IMR-90 (cell line): ENCODE results near the gene CDH26. TPM values are rescaled to one million over a fixed set of nuclear protein-coding genes. Genes with fewer than 3 reads are reported as not detected.

Source experiments
- ATAC-seq: fragments of 200-7000 bp; cut with Tn5 transposase; 2 replicates; pipeline ENCODE4 v1.9.1; 2020; ENCODE audit warnings: low read depth, mild to moderate bottlenecking, moderate library complexity
- BruUV-seq: library from RNA; stranded (reverse); fragments of 400-500 nt; replicated peaks from 2 replicates; lab custom pipeline; 2021; lab: Mats Ljungman, UMichigan
- CTCF ChIA-PET: fragments of 300-600 bp; formaldehyde crosslinking; extraction: SDS; loops from one replicate; lab custom pipeline; 2021; ENCODE audit warnings: antibody characterized with exemption; lab: Yijun Ruan, JAX
- POLR2A ChIA-PET: fragments of 300-600 bp; sonication (Branson Sonifier 250); formaldehyde crosslinking; loops from one replicate; lab custom pipeline; 2022; ENCODE audit warnings: antibody characterized with exemption; ENCODE audit not compliant: unreplicated experiment; lab: Charles Lee
- DNase-seq: peaks from one replicate; pipeline ENCODE4 v3.0.0; 2013
- H2AFZ ChIP-seq: replicated peaks from 2 replicates; pipeline ENCODE3; 2013; ENCODE audit warnings: low read length, mild to moderate bottlenecking; ENCODE audit not compliant: poor library complexity
- H2AK5ac ChIP-seq: 2 replicates; pipeline ENCODE4 v1.6.1; 2013; ENCODE audit warnings: low read depth, low read length, inconsistent platforms
- H2AK9ac ChIP-seq: replicated peaks from 2 replicates; pipeline ENCODE3; 2013; ENCODE audit warnings: mild to moderate bottlenecking, low read depth, low read length, moderate library complexity; ENCODE audit not compliant: poor library complexity
- H2BK120ac ChIP-seq: 2 replicates; pipeline ENCODE4 v1.6.1; 2013; ENCODE audit warnings: low read depth, low read length, inconsistent platforms
- H2BK15ac ChIP-seq: 3 replicates; pipeline ENCODE4 v1.6.1; 2013; ENCODE audit warnings: low read depth, low read length, inconsistent platforms
- H2BK20ac ChIP-seq: 2 replicates; pipeline ENCODE4 v1.6.1; 2013; ENCODE audit warnings: low read depth, mild to moderate bottlenecking, inconsistent platforms, low read length, moderate library complexity
- H2BK5ac ChIP-seq: 2 replicates; pipeline ENCODE4 v1.6.1; 2013; ENCODE audit warnings: mild to moderate bottlenecking, low read depth, low read length, inconsistent platforms; ENCODE audit not compliant: poor library complexity, severe bottlenecking
- H3K14ac ChIP-seq: replicated peaks from 2 replicates; pipeline ENCODE4 v1.6.1; 2013; ENCODE audit warnings: low read depth, low read length, inconsistent platforms
- H3K18ac ChIP-seq: 2 replicates; pipeline ENCODE4 v1.6.1; 2013; ENCODE audit warnings: low read depth, low read length, control low read depth
- H3K23ac ChIP-seq: 2 replicates; pipeline ENCODE4 v1.6.1; 2013; ENCODE audit warnings: low read depth, low read length, inconsistent platforms
- H3K27ac ChIP-seq: 2 replicates; pipeline ENCODE4 v1.5.1; 2013; ENCODE audit warnings: mild to moderate bottlenecking, control low read depth, low read length; ENCODE audit not compliant: insufficient read depth
- H3K27me3 ChIP-seq: 2 replicates; pipeline ENCODE4 v1.6.1; 2013; ENCODE audit warnings: low read length; ENCODE audit not compliant: control insufficient read depth, insufficient read depth
- H3K36me3 ChIP-seq: 2 replicates; pipeline ENCODE4 v1.6.1; 2013; ENCODE audit warnings: low read length, mixed read lengths; ENCODE audit not compliant: control insufficient read depth, insufficient read depth
- H3K4ac ChIP-seq: 2 replicates; pipeline ENCODE4 v1.6.1; 2013; ENCODE audit warnings: low read depth, low read length, inconsistent platforms
- H3K4me1 ChIP-seq: 2 replicates; pipeline ENCODE4 v1.6.1; 2013; ENCODE audit warnings: low read length, mixed read lengths; ENCODE audit not compliant: control insufficient read depth, insufficient read depth
- H3K4me2 ChIP-seq: 2 replicates; pipeline ENCODE4 v1.6.1; 2013; ENCODE audit warnings: low read depth, mild to moderate bottlenecking, control low read depth, low read length, moderate library complexity
- H3K4me3 ChIP-seq: 2 replicates; pipeline ENCODE4 v1.5.1; 2013; ENCODE audit warnings: low read depth, mild to moderate bottlenecking, control low read depth, low read length, moderate library complexity; ENCODE audit not compliant: insufficient read depth
- H3K56ac ChIP-seq: 2 replicates; pipeline ENCODE4 v1.6.1; 2013; ENCODE audit warnings: low read length, inconsistent platforms; ENCODE audit not compliant: insufficient read depth; ENCODE audit errors: extremely low read depth
- H3K79me1 ChIP-seq, 2 experiments: 2 replicates each; pipeline ENCODE4 v1.6.1; 2013; ENCODE audit warnings: low read length in 2 of 2, inconsistent platforms in 1 of 2, low read depth in 1 of 2
- H3K9ac ChIP-seq: 2 replicates; pipeline ENCODE4 v1.6.1; 2013; ENCODE audit warnings: low read depth, low read length, control low read depth
- H3K9me1 ChIP-seq: 2 replicates; pipeline ENCODE4 v1.6.1; 2013; ENCODE audit warnings: low read length, inconsistent platforms; ENCODE audit not compliant: insufficient read depth
- H3K9me3 ChIP-seq: 2 replicates; pipeline ENCODE4 v1.6.1; 2013; ENCODE audit warnings: low read length; ENCODE audit not compliant: control insufficient read depth, insufficient read depth
- H4K20me1 ChIP-seq: 2 replicates; pipeline ENCODE4 v1.6.1; 2013; ENCODE audit warnings: low read length, inconsistent platforms; ENCODE audit not compliant: insufficient read depth
- H4K5ac ChIP-seq: 2 replicates; pipeline ENCODE4 v1.6.1; 2013; ENCODE audit warnings: mild to moderate bottlenecking, low read depth, low read length, control low read depth
- H4K8ac ChIP-seq, 2 experiments: 2 replicates each; pipeline ENCODE4 v1.6.1; 2013; ENCODE audit warnings: low read depth in 2 of 2, low read length in 2 of 2, control low read depth in 1 of 2, inconsistent platforms in 1 of 2
- H4K91ac ChIP-seq: 2 replicates; pipeline ENCODE4 v1.6.1; 2013; ENCODE audit warnings: low read depth, low read length, inconsistent platforms; ENCODE audit not compliant: insufficient read depth
- BHLHE40 ChIP-seq: fragments of 150-350 bp; IDR thresholded peaks from 2 replicates; pipeline ENCODE4 v1.6.1; 2016; ENCODE audit warnings: mild to moderate bottlenecking, low read depth, low read length
- CEBPB ChIP-seq: IDR thresholded peaks from 2 replicates; pipeline ENCODE4 v1.6.1; 2012; ENCODE audit warnings: low read depth, low read length, improper control_type of control experiment
- CHD1 ChIP-seq: IDR thresholded peaks from 2 replicates; pipeline ENCODE4 v1.6.1; 2012; ENCODE audit warnings: low read depth, low read length, improper control_type of control experiment
- MAFK ChIP-seq: IDR thresholded peaks from 2 replicates; pipeline ENCODE4 v1.6.1; 2012; ENCODE audit warnings: low read depth, low read length, improper control_type of control experiment
- MAZ ChIP-seq: IDR thresholded peaks from 2 replicates; pipeline ENCODE4 v1.6.1; 2012; ENCODE audit warnings: low read depth, mild to moderate bottlenecking, low read length, improper control_type of control experiment, moderate library complexity, borderline replicate concordance
- MXI1 ChIP-seq: IDR thresholded peaks from 2 replicates; pipeline ENCODE4 v1.6.1; 2012; ENCODE audit warnings: low read depth, mild to moderate bottlenecking, low read length, moderate library complexity, borderline replicate concordance
- NFE2L2 ChIP-seq: fragments of 150-350 bp; IDR thresholded peaks from 2 replicates; pipeline ENCODE4 v1.6.1; 2016; ENCODE audit warnings: low read depth, mild to moderate bottlenecking, low read length
- POLR2A ChIP-seq: IDR thresholded peaks from 2 replicates; pipeline ENCODE4 v1.6.1; 2012; ENCODE audit warnings: mild to moderate bottlenecking, low read depth, low read length
- RAD21 ChIP-seq: IDR thresholded peaks from 2 replicates; pipeline ENCODE4 v1.6.1; 2012; ENCODE audit warnings: low read length, improper control_type of control experiment
- RCOR1 ChIP-seq: IDR thresholded peaks from 2 replicates; pipeline ENCODE4 v1.6.1; 2012; ENCODE audit warnings: mild to moderate bottlenecking, low read length, improper control_type of control experiment; ENCODE audit not compliant: insufficient replicate concordance
- RFX5 ChIP-seq: IDR thresholded peaks from 2 replicates; pipeline ENCODE4 v1.8.0; 2012; ENCODE audit warnings: low read depth, mild to moderate bottlenecking, low read length, moderate library complexity
- SMC3 ChIP-seq: fragments of 150-350 bp; IDR thresholded peaks from 2 replicates; pipeline ENCODE4 v1.6.1; 2016; ENCODE audit warnings: low read depth, mild to moderate bottlenecking, antibody characterized with exemption, low read length, moderate library complexity
- USF2 ChIP-seq: fragments of 150-350 bp; IDR thresholded peaks from 2 replicates; pipeline ENCODE4 v1.6.1; 2017; ENCODE audit warnings: mild to moderate bottlenecking, antibody characterized with exemption, low read length, low read depth
- WGBS, 2 experiments: methylation state at CpG; one replicate each; pipeline versions ENCODE4 v1.1.5 to v1.1.7; 2013; ENCODE audit warnings: missing lambda C conversion rate in 2 of 2; ENCODE audit not compliant: insufficient read length in 1 of 2; ENCODE audit errors: extremely low coverage in 2 of 2; 5-methylcytosine and 5-hydroxymethylcytosine counted together
- dilution Hi-C: fragments of 300-500 bp; cut with HindIII; formaldehyde crosslinking; loops from one replicate; pipeline ENCODE4 v1.14.3; 2018; ENCODE audit warnings: low sequenced_read_pairs; ENCODE audit not compliant: unreplicated experiment
- in situ Hi-C: fragments of 300-500 bp; cut with MboI; formaldehyde crosslinking; loops from 3 replicates; pipeline ENCODE4 v1.14.3; 2019; ENCODE audit warnings: low sequenced_read_pairs, inconsistent platforms, mixed read lengths
- intact Hi-C: fragments of 100-400 bp; cut with micrococcal nuclease; formaldehyde crosslinking; loops from 2 replicates; pipeline ENCODE4 v1.10.0; 2022
- polyA plus RNA-seq, 3 experiments: library from polyadenylated mRNA; depleted of rRNA; stranded (reverse); fragments of >200 nt; gene quantifications; 2 replicates each; pipeline ENCODE4 v1.2.3, GENCODE V29; 2012; ENCODE audit warnings: low replicate concordance in 1 of 3
- total RNA-seq: library from RNA; depleted of rRNA; stranded (reverse); fragments of >200 nt; gene quantifications from 2 replicates; pipeline ENCODE4 v1.2.3, GENCODE V29; 2012
- TF ChIP-seq, protein P1 (sequence below): conservative IDR thresholded peaks from 2 replicates; pipeline ENCODE4 v1.5.1; 2012; ENCODE audit warnings: mild to moderate bottlenecking, low read depth, low read length, improper control_type of control experiment
- TF ChIP-seq, protein P2 (sequence below): fragments of 150-350 bp; IDR thresholded peaks from 2 replicates; pipeline ENCODE4 v1.6.1; 2016; ENCODE audit warnings: low read depth, mild to moderate bottlenecking, low read length, moderate library complexity, borderline replicate concordance

The CDH26 gene
- total and polyA plus RNA-seq, 2 of the 4 experiments (the other 2 are of a cell fraction): not detected

DNA sequence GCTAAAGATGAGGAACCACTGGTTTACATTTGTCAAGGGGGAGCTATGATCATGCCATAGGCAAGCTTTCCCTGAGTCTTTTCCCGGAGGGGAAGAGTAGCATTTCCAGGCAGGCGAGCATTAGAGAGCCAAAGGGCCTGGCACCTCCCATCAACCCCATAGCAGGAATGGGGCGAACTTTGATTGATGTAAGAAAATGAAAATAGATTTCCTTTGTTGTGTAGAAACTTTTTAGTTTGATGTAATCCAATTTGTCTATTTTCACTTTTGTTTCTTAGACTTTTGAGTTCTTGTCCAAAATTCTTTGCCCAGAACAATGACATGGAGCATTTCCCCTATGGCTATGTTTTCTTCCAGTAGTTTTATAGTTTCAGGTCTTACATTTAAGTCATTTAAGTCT lies 85.2 kb downstream of the CDH26 start:
- no peak for ATAC-seq
- Histone ChIP-seq H3K9me3 (no peaks in the 10 kb centered on the region), H2AK9ac (no peak overlapping the region), H4K5ac (no peak overlapping the region), H2AK5ac (no peak overlapping the region), H3K9me1 (no peaks in the 10 kb centered on the region), H2AFZ (no peak overlapping the region), H3K23ac (no peak overlapping the region), H2BK5ac (no peak overlapping the region), H2BK120ac (no peak overlapping the region), H3K4me1 (peaks cover 16% of the 10 kb centered on the region), H3K27me3 (no peaks in the 10 kb centered on the region; the same call in 1 of the 2 replicates), H3K27ac (no peak overlapping the region), H3K4me3 (no peak overlapping the region), H3K9ac (no peak overlapping the region), H4K8ac (no peak overlapping the region), H3K79me1 (no peaks in the 10 kb centered on the region), H3K36me3 (no peaks in the 10 kb centered on the region), H4K20me1 (no peaks in the 10 kb centered on the region), H3K4ac (no peak overlapping the region), H3K56ac (no peak overlapping the region), H3K14ac (no peak overlapping the region), H3K4me2 (no peak overlapping the region), H4K91ac (no peak overlapping the region), H2BK15ac (peak overlapping the region; percentile 82; the same call in 1 of the 3 replicates), H3K18ac (no peak overlapping the region), H2BK20ac (0 out of 2 replicates have a peak overlapping the region, but pooled peaks have one; percentile 26)
- in situ Hi-C loops (no loop called here), dilution Hi-C loops (no loop called here), intact Hi-C loops (no loop called here)
- BruUV-seq: no TSS peak
- TF ChIP-seq, protein P1, sequence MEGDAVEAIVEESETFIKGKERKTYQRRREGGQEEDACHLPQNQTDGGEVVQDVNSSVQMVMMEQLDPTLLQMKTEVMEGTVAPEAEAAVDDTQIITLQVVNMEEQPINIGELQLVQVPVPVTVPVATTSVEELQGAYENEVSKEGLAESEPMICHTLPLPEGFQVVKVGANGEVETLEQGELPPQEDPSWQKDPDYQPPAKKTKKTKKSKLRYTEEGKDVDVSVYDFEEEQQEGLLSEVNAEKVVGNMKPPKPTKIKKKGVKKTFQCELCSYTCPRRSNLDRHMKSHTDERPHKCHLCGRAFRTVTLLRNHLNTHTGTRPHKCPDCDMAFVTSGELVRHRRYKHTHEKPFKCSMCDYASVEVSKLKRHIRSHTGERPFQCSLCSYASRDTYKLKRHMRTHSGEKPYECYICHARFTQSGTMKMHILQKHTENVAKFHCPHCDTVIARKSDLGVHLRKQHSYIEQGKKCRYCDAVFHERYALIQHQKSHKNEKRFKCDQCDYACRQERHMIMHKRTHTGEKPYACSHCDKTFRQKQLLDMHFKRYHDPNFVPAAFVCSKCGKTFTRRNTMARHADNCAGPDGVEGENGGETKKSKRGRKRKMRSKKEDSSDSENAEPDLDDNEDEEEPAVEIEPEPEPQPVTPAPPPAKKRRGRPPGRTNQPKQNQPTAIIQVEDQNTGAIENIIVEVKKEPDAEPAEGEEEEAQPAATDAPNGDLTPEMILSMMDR: no peak
- TF ChIP-seq, protein P2, sequence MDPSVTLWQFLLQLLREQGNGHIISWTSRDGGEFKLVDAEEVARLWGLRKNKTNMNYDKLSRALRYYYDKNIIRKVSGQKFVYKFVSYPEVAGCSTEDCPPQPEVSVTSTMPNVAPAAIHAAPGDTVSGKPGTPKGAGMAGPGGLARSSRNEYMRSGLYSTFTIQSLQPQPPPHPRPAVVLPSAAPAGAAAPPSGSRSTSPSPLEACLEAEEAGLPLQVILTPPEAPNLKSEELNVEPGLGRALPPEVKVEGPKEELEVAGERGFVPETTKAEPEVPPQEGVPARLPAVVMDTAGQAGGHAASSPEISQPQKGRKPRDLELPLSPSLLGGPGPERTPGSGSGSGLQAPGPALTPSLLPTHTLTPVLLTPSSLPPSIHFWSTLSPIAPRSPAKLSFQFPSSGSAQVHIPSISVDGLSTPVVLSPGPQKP: no peak
- TF ChIP-seq NFE2L2: no peak
- TF ChIP-seq POLR2A: no peak
- no peak for TF ChIP-seq SMC3
- TF ChIP-seq USF2: no peak
- TF ChIP-seq MXI1: no peak
- TF ChIP-seq CHD1: no peak
- no peak for TF ChIP-seq RCOR1
- no peak for TF ChIP-seq CEBPB
- TF ChIP-seq BHLHE40: no peak
- no peak for TF ChIP-seq RFX5
- TF ChIP-seq RAD21: no peak
- no peak for TF ChIP-seq MAFK
- TF ChIP-seq MAZ: no peak
- no CpG with 5 or more reads among the region's 3 CpGs for WGBS, 2 experiments
- ChIA-PET POLR2A (no interaction called here), CTCF (interaction anchor here (1.0 kb wide), 1 partner anchor 55 kb away, joined by 3 read pairs; no protein-coding TSS in a partner anchor)
- DNase-seq: no peak
